AG04449 (cell line): ENCODE results near the gene ING5.

Experiments
- CTCF ChIA-PET: fragments of 350-600 bp; formaldehyde crosslinking; extraction: SDS; loops from one replicate; lab custom pipeline; 2021; ENCODE audit warnings: antibody characterized with exemption; lab: Yijun Ruan, JAX
- POLR2A ChIA-PET: fragments of 400-600, 350-600 bp; formaldehyde crosslinking; extraction: SDS; loops from one replicate; lab custom pipeline; 2020; ENCODE audit warnings: antibody characterized with exemption, inconsistent platforms; lab: Yijun Ruan, JAX
- DNase-seq: peaks from one replicate; pipeline ENCODE4 v3.0.0-alpha.2; 2010; ENCODE audit warnings: low read depth, low spot score
- H3K4me3 ChIP-seq: 2 replicates; pipeline ENCODE4 v1.5.1; 2011; ENCODE audit warnings: low read depth, mild to moderate bottlenecking, control low read depth, low read length
- CTCF ChIP-seq: IDR thresholded peaks from one replicate; pipeline ENCODE4 v1.5.1; 2011; ENCODE audit warnings: mild to moderate bottlenecking, moderate library complexity, low read length, control low read depth, inconsistent platforms; ENCODE audit not compliant: insufficient read depth; ENCODE audit errors: missing control alignments

Gene ING5

GRCh38 chr2:241762321-241762932, 60.6 kb downstream of the ING5 start:
- no peak for DNase-seq
- TF ChIP-seq CTCF = no peak
- POLR2A ChIA-PET = no interaction called here
- H3K4me3 ChIP-seq = no peak overlapping the region
- CTCF ChIA-PET = no interaction called here

GRCh38 chr2:241762933-241763369, 61.1 kb downstream of the ING5 start:
- no peak for TF ChIP-seq CTCF
- no peak for DNase-seq
- POLR2A ChIA-PET = no interaction called here
- CTCF ChIA-PET = interaction anchor here (0.5 kb wide), 1 partner anchor 152 kb away, joined by 5 read pairs; no protein-coding TSS in a partner anchor
- H3K4me3 ChIP-seq = no peak overlapping the region

- ChIA-PET POLR2A (no interaction called here), CTCF (interaction anchor here (0.5 kb wide), 1 partner anchor 153 kb away, joined by 5 read pairs; no protein-coding TSS in a partner anchor)
- H3K4me3 ChIP-seq = no peak overlapping the region
- no peak for DNase-seq
- no peak for TF ChIP-seq CTCF
These were observed 61.9 kb downstream of the ING5 start for GRCh38 chr2:241763551-241764274.

- no peak for TF ChIP-seq CTCF
- H3K4me3 ChIP-seq = no peak overlapping the region
- POLR2A ChIA-PET = no interaction called here
- no peak for DNase-seq
- CTCF ChIA-PET = no interaction called here
These were observed 62.7 kb downstream of the ING5 start for GRCh38 chr2:241764275-241765241.

- DNase-seq = no peak
- no peak for TF ChIP-seq CTCF
- no peak overlapping the region for H3K4me3 ChIP-seq
- ChIA-PET CTCF (no interaction called here), POLR2A (no interaction called here)
These were observed 65.8 kb downstream of the ING5 start for GRCh38 chr2:241767464-241768250.
